Hypothalamus (tissue), 51 donors: ENCODE results near the gene RPS15.
A peak's percentile ranks its signal among the peaks of the same experiment; 100 is the strongest.
"Not testable (repeated sequence)": the region's sequence is repeated elsewhere in the genome, so short reads cannot be mapped to it uniquely, and the experiment has no call there.

ENCODE experiments used
- DNase-seq, 51 donors: peaks; one replicate each; lab custom pipeline; 2025; lab: John Stamatoyannopoulos, UW

RPS15 gene

DNA sequence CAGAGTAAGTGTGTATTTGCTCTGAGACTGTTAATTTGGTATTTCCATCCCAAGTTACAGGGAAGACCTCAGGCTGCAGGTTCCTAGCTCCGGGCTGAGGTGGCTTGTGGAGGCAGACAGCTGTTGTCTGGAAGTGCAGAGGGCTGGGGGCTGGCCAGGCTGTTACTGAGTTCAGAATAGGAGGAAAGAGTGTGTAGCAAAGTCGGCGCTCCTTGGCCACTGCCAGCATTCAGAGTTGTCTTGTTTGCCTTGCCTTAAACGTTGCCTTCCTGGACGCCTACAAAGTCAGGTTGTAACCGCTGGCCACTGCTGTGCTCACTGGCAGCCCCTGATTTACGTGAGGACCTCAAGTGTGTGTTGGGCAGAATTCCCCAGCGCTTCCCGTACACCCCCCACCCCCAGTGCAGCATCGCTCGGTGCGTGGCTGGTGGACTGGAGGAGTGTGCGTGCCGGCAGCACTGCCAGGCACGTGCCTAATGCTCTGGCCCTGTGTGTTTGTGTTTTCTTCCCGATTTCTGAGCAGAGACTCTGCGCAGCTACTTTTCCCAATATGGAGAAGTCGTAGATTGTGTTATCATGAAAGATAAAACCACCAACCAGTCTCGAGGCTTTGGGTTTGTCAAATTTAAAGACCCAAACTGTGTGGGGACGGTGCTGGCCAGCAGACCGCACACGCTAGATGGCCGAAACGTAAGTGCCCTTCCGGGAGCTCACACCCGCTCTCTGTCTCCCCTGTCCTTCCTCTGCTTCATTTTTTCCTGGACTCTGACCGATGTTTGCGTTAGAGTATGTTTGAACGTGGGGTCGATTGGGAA is 20.3 kb upstream of the RPS15 start:
- peak in 4 of 51 donors; percentile 17 to 39 (median 28) for DNase-seq

DNA sequence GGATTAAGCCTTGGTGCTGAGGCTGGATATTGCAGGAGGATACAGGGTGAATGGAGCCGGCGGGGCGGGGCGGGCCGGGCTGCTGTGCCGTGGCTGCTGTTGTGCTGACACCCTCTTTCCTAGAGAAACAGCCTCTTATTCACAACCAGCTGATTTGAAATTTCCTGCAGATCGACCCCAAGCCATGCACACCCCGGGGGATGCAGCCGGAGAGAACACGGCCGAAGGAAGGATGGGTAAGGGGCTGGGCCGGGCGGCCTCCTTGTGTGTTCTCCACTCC is 19.8 kb upstream of the RPS15 start:
- DNase-seq, result no peak

DNA sequence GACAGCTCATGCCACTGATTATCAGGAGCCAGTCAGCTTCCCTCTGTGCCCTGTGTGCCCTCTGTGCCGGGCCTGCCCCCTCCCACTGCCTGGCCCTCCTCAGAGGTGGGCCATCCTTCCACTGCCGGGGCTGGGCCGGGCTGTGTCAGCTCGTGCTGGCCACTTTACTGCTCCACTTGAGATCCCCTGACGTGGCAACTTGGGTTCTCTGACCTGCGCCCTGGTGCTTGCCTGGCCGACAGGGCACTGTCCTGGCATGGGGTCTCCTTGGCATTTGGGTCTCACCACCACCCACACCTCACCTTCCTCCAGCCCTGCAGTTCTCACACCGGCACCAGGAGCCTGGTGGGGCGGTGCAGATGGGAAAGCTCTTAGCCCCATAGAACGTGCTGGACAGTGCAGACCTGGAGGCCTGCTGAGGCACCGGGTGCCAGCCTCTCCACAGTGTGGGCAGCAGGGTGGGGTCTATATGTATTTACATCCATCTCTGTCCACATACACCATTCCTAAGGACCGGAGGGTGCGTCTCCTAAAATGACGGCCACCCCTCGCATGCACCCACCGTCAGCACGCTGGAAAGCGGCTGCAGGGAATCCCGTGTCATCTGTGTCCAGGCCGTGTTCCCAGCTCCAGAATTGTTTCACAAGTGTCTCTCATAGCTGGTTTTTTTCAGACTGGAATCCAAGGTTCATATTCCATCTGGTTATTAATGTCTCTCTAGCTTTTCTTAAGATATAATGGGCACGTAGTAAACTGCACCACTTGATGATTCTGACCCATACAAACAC is 19.1 kb upstream of the RPS15 start:
- DNase-seq, result no peak

GRCh38 chr19:1420085-1420484 is 18.1 kb upstream of the RPS15 start:
- not testable (repeated sequence) for DNase-seq

- no peak for DNase-seq
These were observed 17.6 kb upstream of the RPS15 start for GRCh38 chr19:1420590-1420989.

- no peak for DNase-seq
These were observed 16.8 kb upstream of the RPS15 start for GRCh38 chr19:1421218-1421957.

DNA sequence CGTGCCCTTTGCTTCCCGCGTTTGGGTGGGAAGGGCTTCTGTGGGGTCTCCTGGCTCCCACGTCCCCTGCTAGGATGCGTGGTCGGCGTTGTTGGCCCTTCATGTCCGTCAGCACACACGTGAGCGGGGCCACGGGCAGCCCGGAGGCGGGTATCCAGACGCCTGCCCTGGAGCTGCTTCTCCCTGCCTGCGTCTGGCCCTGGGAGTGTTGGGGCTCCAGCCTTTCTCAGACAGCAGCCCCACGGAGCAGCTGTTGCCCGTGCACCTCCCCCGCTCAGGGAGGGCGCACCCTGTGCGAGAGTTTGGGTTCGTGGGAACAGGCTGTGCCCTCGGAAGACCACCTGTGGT is 16.3 kb upstream of the RPS15 start:
- DNase-seq, result no peak

DNA sequence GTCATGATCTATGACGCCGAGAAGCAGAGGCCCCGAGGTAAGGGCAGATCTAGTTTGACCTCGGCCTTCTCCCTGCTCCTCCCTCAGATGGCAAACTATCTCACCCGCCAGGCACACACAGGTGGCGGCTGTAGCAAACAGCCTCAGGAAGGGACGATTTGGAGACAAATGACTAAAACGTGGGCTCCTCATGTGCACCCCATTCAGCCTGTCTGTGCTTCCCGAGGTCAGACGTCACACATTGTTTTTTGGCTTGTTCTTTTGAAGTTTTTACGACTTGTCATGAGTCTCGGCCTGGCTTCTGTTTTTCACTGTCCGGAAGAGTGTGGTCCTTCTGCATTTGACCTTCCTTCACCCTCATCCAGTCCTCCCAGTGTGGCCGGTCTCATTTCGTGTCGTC is 15.8 kb upstream of the RPS15 start:
- no peak for DNase-seq

- no peak for DNase-seq
These were observed 15.3 kb upstream of the RPS15 start for GRCh38 chr19:1422943-1423342.

DNA sequence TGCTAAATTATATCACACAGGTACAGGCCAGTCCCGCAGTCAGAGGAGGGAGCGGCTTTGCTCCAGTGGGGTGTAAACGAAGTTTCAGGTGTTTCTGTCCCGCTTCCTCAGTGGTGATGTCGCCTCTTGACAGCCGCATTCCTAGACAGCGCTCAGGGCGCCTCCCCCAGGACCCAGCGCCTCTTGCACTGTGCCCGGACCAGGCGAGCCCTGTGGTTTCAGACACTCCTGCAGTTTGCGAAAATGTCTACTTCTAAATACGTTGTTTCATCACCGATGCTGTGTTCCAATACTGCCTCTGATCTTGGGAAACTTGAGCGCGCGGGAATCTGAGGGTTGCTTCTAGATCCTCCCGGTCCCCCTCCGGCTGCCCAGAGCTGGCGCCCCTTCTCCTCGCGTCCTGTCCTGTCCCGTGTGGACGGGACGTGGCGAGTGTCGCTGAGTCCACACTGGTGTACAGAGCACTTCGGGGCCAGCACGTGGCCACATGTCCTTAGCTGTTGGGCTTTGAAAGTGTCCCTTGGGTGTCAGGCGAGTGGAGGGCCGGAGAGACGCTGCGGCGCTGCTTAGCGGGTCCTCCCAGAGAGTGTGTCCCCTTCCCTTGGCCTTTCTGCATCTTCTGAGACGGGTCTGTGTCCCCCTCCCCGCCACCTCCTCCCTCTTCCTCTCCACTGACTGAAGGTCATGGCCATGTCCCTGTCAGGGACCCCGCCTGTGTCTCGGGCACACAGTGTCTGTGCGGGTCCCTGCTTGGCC is 14.6 kb upstream of the RPS15 start:
- no peak for DNase-seq

GRCh38 chr19:1424192-1424955 is 13.8 kb upstream of the RPS15 start:
- no peak for DNase-seq

DNA sequence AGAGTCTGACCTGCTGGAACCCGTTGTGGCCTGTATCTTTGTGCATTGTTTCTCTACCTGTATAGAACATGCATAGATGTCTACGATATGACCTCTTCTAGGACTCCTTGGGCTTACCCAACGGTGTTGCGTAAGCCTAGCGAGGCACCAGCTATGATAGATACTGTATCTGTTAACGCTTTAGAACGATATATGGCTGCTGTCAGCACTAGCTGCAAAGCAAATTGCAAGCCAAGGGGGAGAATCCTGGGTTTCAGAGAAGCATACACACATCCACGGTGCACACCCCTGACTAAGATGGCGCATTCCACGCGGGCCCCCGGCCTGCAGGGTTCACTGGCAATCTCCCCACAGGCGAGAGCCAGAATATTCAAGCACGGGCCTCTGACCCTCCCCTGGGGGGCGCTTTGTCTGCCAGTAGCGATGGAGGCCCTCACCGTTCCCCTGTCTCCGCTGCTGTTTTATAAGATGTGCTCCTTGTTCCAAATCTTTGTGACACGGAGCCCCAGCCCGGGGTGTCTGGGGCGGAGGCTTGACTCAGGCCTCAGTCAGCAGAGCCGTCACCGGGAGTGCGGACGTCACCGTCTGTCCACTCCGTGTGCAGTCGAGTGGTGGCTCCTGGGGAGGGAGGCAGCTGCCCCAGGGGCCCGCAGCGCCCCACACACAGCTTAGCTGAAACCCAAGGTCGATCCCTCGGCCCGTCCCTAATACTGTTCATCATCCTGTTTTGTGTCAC is 12.9 kb upstream of the RPS15 start:
- no peak for DNase-seq

GRCh38 chr19:1425902-1426301 is 12.3 kb upstream of the RPS15 start:
- DNase-seq, result no peak

DNA sequence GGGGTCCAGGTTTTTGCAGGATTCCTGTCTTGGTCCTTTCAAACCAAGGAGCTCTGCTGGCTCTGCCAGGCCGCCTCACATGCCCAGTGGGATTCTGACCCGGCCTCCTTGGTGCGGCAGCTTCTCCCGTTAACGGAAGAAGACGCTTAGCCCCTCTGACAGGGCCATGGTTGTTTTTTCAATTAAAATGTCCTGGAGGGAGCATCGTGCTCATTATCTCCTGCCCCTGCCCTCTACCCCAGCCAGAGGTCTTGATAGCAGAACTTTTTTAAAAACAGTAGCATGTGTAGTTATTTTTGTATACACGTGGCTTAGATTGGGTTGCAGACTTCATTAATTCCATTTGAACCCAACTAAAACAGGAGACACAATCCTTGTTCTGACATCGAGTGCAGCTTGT is 11.5 kb upstream of the RPS15 start:
- no peak for DNase-seq

DNA sequence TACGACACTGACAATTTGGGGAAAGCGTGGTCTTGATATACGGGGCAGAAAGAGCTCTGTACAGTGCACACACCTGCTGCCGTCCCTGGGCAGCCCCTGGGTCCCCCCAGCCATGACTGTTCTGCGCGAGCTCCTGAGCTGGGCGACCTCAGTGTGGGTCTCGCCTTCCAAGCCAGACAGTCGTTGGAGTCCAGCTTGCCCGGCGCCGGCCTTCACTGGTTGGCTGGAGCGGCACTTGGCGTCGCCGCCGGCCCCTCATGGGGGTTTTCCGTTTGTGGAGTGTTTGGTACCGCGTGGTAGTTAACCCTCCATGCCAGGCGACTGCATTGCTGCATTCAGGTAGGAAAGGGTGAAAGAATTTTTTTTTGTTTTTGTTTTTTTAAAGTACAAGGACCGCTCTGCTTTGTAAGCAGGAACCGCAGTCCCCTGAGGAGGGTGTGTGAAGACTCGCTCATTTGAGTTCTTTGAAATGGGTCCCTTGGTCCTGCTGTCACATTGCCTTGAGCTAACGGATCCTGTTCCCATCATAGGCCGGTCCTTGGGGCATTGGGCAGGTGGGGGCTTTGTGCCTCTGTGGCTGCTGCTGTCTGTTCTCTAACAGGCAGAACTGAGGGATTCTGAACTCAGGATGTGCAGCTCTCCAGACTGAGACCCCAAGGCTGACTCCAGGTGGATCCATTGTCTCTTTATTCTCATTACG is 10.8 kb upstream of the RPS15 start:
- DNase-seq, result peak in 16 of 51 donors; percentile 9 to 48 (median 38)

DNA sequence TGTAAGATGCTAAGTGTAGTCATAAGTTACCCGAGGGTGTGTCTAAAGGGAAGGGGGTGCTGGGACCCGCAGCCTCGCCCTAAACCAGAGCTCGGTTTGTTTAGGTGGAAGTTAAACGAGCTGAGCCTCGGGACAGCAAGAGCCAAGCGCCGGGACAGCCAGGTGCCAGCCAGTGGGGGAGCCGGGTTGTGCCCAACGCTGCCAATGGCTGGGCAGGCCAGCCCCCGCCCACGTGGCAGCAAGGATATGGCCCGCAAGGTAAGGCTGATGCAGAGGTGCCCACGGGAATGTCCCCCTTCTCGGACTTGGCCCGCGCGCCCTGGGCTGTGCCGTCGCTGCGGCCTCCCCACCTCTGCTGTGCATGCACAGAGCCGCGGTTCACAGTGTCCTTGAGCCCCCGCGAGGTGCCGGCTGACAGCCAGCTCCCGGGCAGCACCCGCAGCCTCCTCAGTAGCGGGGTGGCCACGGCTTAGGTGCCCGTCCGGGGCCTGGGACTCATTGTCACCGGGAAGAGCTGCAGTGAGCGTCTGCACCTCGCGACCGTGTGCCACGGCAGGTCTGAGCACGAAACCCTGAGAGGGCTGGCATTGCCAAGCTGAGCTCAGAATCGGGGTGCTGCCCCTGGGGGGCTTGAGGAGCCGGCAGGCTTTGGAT is 9.3 kb upstream of the RPS15 start:
- DNase-seq, result no peak

GRCh38 chr19:1429750-1430149 is 8.4 kb upstream of the RPS15 start:
- no peak for DNase-seq

DNA sequence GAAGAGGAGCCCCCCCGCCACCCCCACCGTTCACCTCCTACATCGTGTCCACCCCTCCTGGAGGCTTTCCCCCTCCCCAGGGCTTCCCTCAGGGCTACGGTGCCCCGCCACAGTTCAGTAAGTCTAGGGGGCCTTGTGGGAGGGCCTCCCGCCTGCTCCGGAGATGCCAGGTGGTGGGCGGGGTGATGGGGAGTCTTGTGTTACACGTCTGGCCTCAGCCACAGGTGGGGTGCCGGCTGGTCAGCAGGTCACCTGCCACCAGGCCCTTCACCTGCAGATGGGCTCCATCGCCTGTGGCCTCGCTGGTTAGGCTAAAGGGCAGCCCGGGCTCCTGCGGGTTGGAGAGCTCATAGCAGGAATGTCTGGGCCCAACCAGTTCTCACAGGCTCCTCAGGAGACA is 8.0 kb upstream of the RPS15 start:
- DNase-seq, result no peak
